Measurements from ENCODE around the gene SUOX. TPM values are rescaled to one million over a fixed set of nuclear protein-coding genes. Genes with fewer than 3 reads are reported as not detected.

SUOX gene
- total and polyA plus RNA-seq, 3 experiments from 2014 or later = 0.90 to 2.5 (median 2.3) TPM

Other genes with a start within 250 kb of the SUOX start
- gene SARNP, start 179.6 kb upstream of the SUOX start, total RNA-seq = 100 to 1,000 TPM in 1 of 2 experiments, 10 to 100 TPM in 1; 89.7 to 103 TPM
- gene SARNP, start 179.6 kb upstream of the SUOX start, polyA plus RNA-seq = 109 TPM
- 10 to 100 TPM; 49.0 to 49.7 TPM for gene ORMDL2, start 179.2 kb upstream of the SUOX start, total RNA-seq
- 110 TPM for gene ORMDL2, start 179.2 kb upstream of the SUOX start, polyA plus RNA-seq
- gene DNAJC14, start 167.7 kb upstream of the SUOX start, total RNA-seq = 10 to 100 TPM; 39.1 to 40.8 TPM
- gene DNAJC14, start 167.7 kb upstream of the SUOX start, polyA plus RNA-seq = 40.2 TPM
- 1 to 10 TPM in 1 of 2 experiments, under 1 TPM in 1; 0.29 to 1.0 TPM for gene MMP19, start 154.3 kb upstream of the SUOX start, total RNA-seq
- gene MMP19, start 154.3 kb upstream of the SUOX start, polyA plus RNA-seq = not detected
- gene PYM1, start 69.4 kb upstream of the SUOX start, total RNA-seq = 10 to 100 TPM; 35.8 to 38.4 TPM
- 80.8 TPM for gene PYM1, start 69.4 kb upstream of the SUOX start, polyA plus RNA-seq
- 100 to 1,000 TPM; 221 to 236 TPM for gene DGKA, start 66.1 kb upstream of the SUOX start, total RNA-seq
- gene DGKA, start 66.1 kb upstream of the SUOX start, polyA plus RNA-seq = 234 TPM
- under 1 TPM; 0.28 to 0.33 TPM for gene PMEL, start 31.2 kb upstream of the SUOX start, total RNA-seq
- not detected for gene PMEL, start 31.2 kb upstream of the SUOX start, polyA plus RNA-seq
- gene CDK2, start 30.4 kb upstream of the SUOX start, total RNA-seq = 100 to 1,000 TPM; 117 to 125 TPM
- gene CDK2, start 30.4 kb upstream of the SUOX start, polyA plus RNA-seq = 8.2 TPM
- gene RAB5B, start 23.2 kb upstream of the SUOX start, total RNA-seq = 10 to 100 TPM; 36.6 to 38.3 TPM
- 68.5 TPM for gene RAB5B, start 23.2 kb upstream of the SUOX start, polyA plus RNA-seq
- gene IKZF4, start 23.8 kb downstream of the SUOX start, total RNA-seq = 10 to 100 TPM; 11.0 to 11.6 TPM
- 0.86 TPM for gene IKZF4, start 23.8 kb downstream of the SUOX start, polyA plus RNA-seq
- 10 to 100 TPM; 48.8 to 59.9 TPM for gene RPS26, start 44.6 kb downstream of the SUOX start, total RNA-seq
- 1,127 TPM for gene RPS26, start 44.6 kb downstream of the SUOX start, polyA plus RNA-seq
- gene ERBB3, start 82.9 kb downstream of the SUOX start, total RNA-seq = 1 to 10 TPM; 1.7 to 1.9 TPM
- gene ERBB3, start 82.9 kb downstream of the SUOX start, polyA plus RNA-seq = 0.63 TPM
- gene PA2G4, start 107.3 kb downstream of the SUOX start, total RNA-seq = 100 to 1,000 TPM; 468 to 504 TPM
- gene PA2G4, start 107.3 kb downstream of the SUOX start, polyA plus RNA-seq = 249 TPM
- gene RPL41, start 119.4 kb downstream of the SUOX start, total RNA-seq = 1,000 to 10,000 TPM; 5,711 to 5,990 TPM
- 7,268 TPM for gene RPL41, start 119.4 kb downstream of the SUOX start, polyA plus RNA-seq
- gene ZC3H10, start 121.0 kb downstream of the SUOX start, total RNA-seq = 1 to 10 TPM; 8.1 to 9.0 TPM
- gene ZC3H10, start 121.0 kb downstream of the SUOX start, polyA plus RNA-seq = 3.2 TPM
- gene ESYT1, start 131.0 kb downstream of the SUOX start, total RNA-seq = 100 to 1,000 TPM; 185 to 191 TPM
- gene ESYT1, start 131.0 kb downstream of the SUOX start, polyA plus RNA-seq = 374 TPM
- gene MYL6B, start 155.3 kb downstream of the SUOX start, total RNA-seq = 10 to 100 TPM; 68.6 to 70.0 TPM
- 6.2 TPM for gene MYL6B, start 155.3 kb downstream of the SUOX start, polyA plus RNA-seq
- gene MYL6, start 161.1 kb downstream of the SUOX start, total RNA-seq = 1,000 to 10,000 TPM; 1,010 to 1,017 TPM
- gene MYL6, start 161.1 kb downstream of the SUOX start, polyA plus RNA-seq = 2,423 TPM
- gene SMARCC2, start 192.2 kb downstream of the SUOX start, total RNA-seq = 100 to 1,000 TPM; 107 to 118 TPM
- 92.4 TPM for gene SMARCC2, start 192.2 kb downstream of the SUOX start, polyA plus RNA-seq
- gene RNF41, start 224.6 kb downstream of the SUOX start, total RNA-seq = 10 to 100 TPM; 41.2 to 42.3 TPM
- gene RNF41, start 224.6 kb downstream of the SUOX start, polyA plus RNA-seq = 47.4 TPM
- gene NABP2, start 227.1 kb downstream of the SUOX start, total RNA-seq = 100 to 1,000 TPM; 102 to 104 TPM
- gene NABP2, start 227.1 kb downstream of the SUOX start, polyA plus RNA-seq = 4.6 TPM
- under 1 TPM; 0.35 to 0.62 TPM for gene SLC39A5, start 232.8 kb downstream of the SUOX start, total RNA-seq
- not detected for gene SLC39A5, start 232.8 kb downstream of the SUOX start, polyA plus RNA-seq